Hepatocyte (in vitro differentiated cells): ENCODE measurements around the gene ZBTB21.

Experiments used
- EZH2 ChIP-seq: fragments of 200-600 bp; sonication (generic); IDR thresholded peaks from 2 replicates; pipeline ENCODE4 v1.6.1; 2016; ENCODE audit warnings: antibody characterized with exemption, mild to moderate bottlenecking, borderline replicate concordance
- TF ChIP-seq, protein P1 (sequence below): fragments of 200-600 bp; sonication (generic); IDR thresholded peaks from 2 replicates; pipeline ENCODE4 v1.5.1; 2016; ENCODE audit warnings: antibody characterized with exemption, mild to moderate bottlenecking; ENCODE audit not compliant: poor library complexity

- TF ChIP-seq, protein P1, sequence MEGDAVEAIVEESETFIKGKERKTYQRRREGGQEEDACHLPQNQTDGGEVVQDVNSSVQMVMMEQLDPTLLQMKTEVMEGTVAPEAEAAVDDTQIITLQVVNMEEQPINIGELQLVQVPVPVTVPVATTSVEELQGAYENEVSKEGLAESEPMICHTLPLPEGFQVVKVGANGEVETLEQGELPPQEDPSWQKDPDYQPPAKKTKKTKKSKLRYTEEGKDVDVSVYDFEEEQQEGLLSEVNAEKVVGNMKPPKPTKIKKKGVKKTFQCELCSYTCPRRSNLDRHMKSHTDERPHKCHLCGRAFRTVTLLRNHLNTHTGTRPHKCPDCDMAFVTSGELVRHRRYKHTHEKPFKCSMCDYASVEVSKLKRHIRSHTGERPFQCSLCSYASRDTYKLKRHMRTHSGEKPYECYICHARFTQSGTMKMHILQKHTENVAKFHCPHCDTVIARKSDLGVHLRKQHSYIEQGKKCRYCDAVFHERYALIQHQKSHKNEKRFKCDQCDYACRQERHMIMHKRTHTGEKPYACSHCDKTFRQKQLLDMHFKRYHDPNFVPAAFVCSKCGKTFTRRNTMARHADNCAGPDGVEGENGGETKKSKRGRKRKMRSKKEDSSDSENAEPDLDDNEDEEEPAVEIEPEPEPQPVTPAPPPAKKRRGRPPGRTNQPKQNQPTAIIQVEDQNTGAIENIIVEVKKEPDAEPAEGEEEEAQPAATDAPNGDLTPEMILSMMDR, result no peak
- no peak for TF ChIP-seq EZH2
Observed at GRCh38 chr21:41948901-41949300, 61.3 kb downstream of the ZBTB21 start.
